Activated T-cell treated with anti-CD3 and anti-CD28 coated beads for 4 hours (primary cell): ENCODE data around the gene TRIP6.

ENCODE experiments used
- DNase-seq: peaks from one replicate; pipeline ENCODE4 v3.0.0-alpha.2; 2020

The TRIP6 gene

DNA sequence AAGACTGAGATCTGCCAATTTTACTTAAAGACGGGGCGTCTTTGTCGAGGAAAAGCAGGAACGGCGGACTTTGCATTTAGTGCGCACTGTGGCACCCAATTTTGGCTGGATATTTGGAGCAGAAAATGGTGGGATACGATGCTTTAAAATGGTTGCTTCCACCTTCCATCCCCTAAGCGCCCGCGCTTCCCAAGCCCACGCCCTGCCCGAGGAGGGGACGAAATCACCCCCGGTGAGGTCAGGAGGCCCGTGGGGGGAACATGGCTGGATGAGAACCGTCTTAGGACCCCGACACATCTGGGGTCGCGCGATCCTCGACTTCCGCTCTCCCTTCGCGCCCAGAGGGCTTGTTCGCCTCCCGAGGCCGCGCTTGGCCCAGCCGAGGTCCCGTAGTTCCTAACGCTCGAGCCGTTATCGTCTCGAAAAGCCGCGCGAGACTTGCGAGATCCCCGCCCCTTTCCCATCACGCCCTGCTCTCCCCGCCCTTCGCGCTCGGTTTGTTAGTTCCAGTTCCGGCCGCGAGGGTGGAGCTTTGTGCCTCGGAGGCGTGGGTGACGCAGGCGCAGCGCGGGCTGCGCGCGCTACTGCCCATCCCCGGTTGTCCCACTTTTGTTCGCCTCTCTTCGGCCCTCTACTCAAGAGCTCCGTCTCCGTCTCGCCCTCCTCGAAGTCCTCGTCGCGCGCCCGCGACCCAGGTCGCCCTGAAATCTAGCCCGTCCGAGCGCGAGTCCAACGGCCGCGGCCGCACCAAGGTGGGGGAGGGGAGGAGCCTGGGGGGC is 7.6 kb downstream of the TRIP6 start, which contains the start of gene SRRT:
TSS of gene SRRT (plus strand) at position 527 of the 779 bp plus-strand sequence. CDS start 488 bp downstream, outside the sequence.
- DNase-seq = peak; percentile 98

GRCh38 chr7:100875356-100875751 is 8.2 kb downstream of the TRIP6 start:
- no peak for DNase-seq

DNA sequence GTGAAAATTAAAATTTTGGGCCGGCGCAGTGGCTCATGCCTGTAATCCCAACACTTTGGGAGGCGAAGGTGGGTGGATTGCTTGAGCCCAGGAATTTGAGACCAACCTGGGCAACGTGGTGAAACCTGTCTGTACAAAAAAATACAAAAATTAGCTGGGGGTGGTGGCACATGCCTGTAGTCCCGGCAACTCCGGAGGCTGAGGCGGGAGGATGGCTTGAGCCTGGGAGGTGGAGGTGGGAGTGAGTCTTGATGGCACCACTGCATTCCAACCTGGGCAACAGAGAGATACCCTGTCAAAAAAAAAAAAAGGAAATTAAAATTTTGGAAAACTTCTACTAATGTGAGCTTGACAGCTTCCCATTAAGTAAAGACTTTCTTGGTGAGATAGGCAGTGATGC is 10.8 kb downstream of the TRIP6 start:
- DNase-seq = no peak

GRCh38 chr7:100878685-100879084 is 11.5 kb downstream of the TRIP6 start:
- DNase-seq = no peak

GRCh38 chr7:100879685-100880261 is 12.6 kb downstream of the TRIP6 start:
- DNase-seq = no peak

- no peak for DNase-seq
These were observed 13.5 kb downstream of the TRIP6 start for GRCh38 chr7:100880645-100881044.

DNA sequence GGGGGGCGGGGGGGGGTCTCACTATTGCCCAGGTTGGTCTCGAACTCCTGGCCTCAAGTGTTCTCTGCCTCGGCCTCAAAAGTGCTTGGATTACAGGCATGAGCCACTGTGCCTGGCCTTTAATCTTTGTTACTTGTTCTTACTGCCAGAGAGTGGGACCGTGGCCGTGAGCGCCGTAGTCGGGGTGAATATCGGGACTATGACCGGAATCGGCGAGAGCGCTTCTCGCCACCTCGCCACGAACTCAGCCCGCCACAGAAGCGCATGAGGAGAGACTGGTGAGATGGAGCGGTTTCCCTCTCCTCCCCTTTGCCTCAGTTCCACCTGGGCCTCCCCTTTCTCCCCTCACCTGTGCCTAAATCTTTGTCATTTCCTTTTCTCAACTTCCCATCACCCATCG is 13.9 kb downstream of the TRIP6 start:
- DNase-seq = no peak

- DNase-seq = no peak
These were observed 15.0 kb downstream of the TRIP6 start for GRCh38 chr7:100882201-100882600.

GRCh38 chr7:100882785-100883526 is 15.8 kb downstream of the TRIP6 start:
- no peak for DNase-seq

DNA sequence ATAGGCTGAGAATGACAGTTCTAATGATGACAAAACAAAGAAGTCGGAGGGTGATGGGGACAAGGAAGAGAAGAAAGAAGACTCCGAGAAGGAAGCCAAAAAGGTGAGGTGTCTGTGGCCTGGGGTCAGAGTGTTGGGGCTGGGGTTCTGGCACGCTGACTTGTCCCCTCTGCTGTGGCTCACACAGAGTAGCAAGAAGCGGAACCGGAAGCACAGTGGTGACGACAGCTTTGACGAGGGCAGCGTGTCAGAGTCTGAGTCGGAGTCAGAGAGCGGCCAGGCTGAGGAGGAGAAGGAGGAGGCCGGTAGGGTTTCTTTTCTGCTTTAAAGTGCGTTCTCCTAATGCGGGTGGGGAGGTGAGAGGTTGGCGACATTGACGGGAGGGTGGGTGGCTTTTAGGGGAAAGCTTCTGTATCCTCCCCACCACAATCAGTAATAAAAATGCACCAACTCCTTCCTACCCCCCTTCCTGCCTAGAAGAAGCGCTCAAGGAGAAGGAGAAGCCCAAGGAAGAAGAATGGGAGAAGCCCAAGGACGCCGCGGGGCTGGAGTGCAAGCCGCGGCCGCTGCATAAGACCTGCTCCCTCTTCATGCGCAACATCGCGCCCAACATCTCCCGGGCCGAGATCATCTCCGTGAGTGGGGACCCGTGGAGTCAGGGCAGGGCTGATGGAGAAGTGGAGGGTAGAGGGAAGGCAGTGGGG is 17.7 kb downstream of the TRIP6 start:
- no peak for DNase-seq

- DNase-seq = no peak
These were observed 18.4 kb downstream of the TRIP6 start for GRCh38 chr7:100885440-100886141.

GRCh38 chr7:100886142-100886935 is 19.2 kb downstream of the TRIP6 start:
- DNase-seq = no peak

DNA sequence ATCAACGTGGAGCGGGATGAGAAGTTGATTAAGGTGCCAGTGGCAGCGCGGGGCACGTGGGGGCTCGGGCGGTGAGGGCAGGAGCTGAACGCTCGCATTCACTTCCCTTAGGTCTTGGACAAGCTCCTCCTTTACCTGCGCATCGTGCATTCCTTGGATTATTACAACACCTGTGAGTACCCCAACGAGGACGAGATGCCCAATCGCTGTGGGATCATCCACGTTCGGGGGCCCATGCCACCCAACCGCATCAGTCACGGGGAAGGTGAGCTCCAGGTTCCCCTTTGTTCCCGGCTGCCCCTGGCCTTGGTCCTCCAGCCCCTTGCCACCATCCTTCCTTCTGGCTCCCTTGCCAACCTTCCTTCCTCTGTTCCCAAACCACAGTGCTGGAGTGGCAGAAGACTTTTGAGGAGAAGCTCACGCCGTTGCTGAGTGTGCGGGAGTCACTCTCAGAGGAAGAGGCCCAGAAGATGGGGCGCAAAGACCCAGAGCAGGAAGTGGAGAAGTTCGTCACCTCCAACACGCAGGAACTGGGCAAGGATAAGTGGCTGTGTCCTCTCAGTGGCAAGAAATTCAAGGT is 19.8 kb downstream of the TRIP6 start:
- no peak for DNase-seq

DNA sequence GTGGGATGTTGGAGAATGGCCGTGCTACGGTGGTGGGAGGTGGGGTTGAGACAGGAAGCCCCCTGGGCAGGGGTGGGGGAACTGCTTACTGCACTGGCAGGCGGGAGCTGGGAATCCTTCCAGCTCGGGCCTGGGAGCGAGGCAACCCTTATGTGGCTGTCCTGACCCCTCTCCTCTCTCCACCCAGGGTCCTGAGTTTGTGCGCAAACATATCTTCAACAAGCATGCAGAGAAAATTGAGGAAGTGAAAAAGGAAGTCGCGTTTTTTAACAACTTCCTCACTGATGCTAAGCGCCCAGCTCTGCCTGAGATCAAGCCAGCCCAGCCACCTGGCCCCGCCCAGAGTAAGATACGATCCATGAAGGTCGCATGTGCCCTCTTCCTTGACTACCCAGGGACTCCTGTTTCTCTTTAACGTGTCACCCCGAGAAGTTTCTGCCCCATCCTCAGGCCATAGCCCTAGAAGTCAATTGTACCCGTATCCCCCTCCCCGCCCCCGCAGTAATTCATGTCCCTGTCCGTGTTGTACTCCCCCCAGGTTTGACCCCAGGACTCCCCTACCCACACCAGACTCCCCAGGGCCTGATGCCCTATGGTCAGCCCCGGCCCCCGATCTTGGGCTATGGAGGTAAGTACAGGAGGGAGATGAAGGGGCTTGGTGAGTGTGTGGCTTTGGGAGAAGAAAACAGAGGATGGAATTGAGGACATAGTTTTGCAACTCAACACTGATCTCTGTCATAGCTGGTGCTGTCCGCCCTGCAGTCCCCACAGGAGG is 20.5 kb downstream of the TRIP6 start:
- DNase-seq = no peak

DNA sequence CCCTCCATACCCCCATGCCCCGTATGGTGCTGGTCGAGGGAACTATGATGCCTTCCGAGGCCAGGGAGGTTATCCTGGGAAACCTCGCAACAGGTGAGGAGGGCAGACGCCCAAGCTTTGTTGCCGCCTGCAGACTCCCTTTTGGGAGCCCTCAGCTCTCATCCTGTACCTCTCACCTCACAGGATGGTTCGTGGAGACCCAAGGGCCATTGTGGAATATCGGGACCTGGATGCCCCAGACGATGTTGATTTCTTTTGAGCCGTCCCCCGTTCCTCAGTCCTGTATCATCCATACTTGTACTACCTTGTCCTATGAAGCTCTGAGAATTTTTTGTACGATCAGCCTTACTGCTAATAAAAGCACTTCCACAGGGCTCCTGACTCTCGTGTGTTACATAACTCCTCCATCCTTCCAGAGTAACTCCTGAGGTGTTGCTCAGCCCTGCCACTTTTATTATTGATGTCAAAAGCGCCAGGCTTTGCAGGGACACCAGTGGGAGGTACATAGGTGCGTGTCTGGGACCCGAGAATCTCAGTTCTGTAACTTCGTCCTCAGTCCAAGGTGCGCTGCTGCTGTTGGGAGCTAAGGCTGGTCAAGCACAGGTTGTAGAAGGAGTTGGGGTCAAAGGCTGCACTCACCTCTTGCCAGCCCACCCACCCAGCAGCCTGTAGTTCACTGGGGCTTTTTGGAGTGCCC is 21.3 kb downstream of the TRIP6 start:
- no peak for DNase-seq

DNA sequence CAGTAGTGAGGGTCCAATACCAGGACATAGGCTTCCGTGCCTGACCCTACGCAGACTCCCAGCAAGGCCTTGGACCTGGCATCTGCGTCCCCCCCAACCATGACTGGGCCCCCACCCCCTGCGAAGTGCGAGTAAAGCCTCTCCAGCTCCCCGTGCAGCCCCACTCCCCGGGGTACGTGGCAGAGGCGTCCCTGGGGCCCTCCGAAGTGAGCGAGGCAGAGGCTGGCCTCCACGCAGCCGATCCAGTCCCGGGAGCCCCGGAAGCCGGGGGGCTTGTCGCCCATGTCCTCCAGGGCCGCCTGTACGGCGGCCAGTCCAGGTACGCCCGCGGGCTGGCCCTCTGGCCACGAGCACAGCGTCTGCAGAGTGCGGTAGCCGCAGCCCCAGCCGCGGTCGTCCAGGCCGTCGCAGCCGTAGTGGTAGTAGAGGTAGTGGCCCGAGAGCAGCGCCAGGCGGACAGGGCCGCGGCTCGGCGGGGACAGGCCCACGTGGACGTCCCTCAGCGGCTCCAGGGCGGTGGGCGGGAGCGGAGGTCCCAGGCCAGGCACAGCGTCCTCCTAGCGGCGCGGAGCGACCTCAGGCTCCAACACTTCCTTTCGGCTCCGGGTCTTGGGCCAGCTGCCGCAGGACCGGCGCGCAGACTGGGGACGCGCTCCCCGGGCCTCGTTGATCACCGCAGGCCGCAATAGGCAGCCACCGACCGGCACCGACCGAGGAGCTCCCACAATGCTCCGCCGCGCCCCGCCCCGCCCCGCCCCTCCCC is 22.0 kb downstream of the TRIP6 start, which contains the start of gene UFSP1:
TSS of gene UFSP1 (minus strand) at position 728 of the 763 bp plus-strand sequence. CDS start at position 284, 444 bp downstream.
- DNase-seq = no peak

DNA sequence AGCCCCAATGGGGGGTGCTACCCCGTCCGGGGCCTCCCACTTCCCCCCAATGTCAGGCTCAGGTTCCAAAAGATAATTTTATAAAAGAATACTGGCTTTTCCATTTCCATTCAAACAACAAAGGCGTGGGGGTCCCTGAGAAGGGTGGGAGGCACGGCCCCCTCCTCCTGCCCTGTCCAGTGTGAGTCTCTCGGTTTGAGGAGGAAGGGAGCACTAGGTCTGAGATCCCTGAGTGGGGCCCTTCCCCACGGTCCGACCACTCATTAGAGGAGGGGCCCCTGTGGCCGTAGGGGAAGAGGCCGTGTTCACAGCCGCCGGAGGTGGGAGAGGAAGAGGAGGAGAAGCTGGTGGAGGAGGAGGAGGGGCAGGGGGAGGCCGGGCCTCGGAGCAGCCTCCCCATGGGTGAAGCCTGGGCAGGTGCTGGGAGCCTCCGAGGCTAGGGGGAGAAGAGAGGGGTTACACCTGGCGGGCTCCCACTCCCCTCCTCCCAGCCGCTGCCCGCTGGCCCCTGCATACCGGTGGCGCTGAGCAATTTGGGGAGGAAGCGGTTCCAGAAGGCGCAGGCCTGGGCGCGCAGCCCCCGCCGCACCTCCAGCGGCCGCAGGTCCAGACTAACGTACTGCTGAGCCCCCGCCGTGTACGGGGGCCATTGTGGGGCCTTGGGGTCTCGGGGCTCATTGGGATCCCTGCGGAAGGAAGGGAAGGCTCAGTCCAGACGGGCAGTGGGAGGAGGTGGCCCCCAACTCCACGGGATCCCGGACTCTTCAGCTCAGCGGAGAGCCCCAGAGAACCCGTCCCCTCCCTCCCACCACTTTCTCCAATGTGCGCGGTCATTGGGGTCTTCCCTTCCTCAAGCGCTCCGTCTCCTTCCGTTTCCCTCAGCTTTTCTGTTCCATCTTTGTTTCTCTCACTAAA is 23.7 kb downstream of the TRIP6 start:
- no peak for DNase-seq
